Thymus (tissue), 11 donors: ENCODE measurements around the gene POU5F1. TPM values are rescaled to one million over a fixed set of nuclear protein-coding genes. Genes with fewer than 3 reads are reported as not detected.

Experiments used
- DNase-seq, 9 donors: peaks; one replicate each; pipeline ENCODE4 v3.0.0-alpha.2; 2013; ENCODE audit warnings: low spot score in 9 of 9, low read depth in 6 of 9, missing footprints in 1 of 9
- H3K27ac ChIP-seq, 2 donors: one replicate each; pipeline ENCODE4 v1.5.1; 2013; ENCODE audit warnings: control low read depth in 1 of 2, low read depth in 1 of 2, low read length in 1 of 2, mild to moderate bottlenecking in 1 of 2, moderate library complexity in 1 of 2
- H3K27me3 ChIP-seq, 2 donors: one replicate each; pipeline ENCODE4 v1.5.1; 2013; ENCODE audit warnings: low read length in 1 of 2; ENCODE audit not compliant: control insufficient read depth in 2 of 2, insufficient read depth in 1 of 2
- H3K36me3 ChIP-seq, 2 donors: one replicate each; pipeline ENCODE4 v1.5.1; 2013; ENCODE audit warnings: low read length in 1 of 2, mild to moderate bottlenecking in 1 of 2, moderate library complexity in 1 of 2; ENCODE audit not compliant: control insufficient read depth in 2 of 2, insufficient read depth in 2 of 2
- H3K4me1 ChIP-seq, 2 donors: one replicate each; pipeline ENCODE4 v1.5.1; 2013; ENCODE audit warnings: low read length in 2 of 2; ENCODE audit not compliant: control insufficient read depth in 2 of 2, insufficient read depth in 2 of 2
- H3K4me3 ChIP-seq, 2 donors: one replicate each; pipeline ENCODE4 v1.5.1; 2013; ENCODE audit warnings: low read length in 2 of 2, control low read depth in 1 of 2, mild to moderate bottlenecking in 1 of 2
- H3K9me3 ChIP-seq, 2 donors: one replicate each; pipeline ENCODE4 v1.5.1; 2013; ENCODE audit warnings: low read length in 1 of 2, mild to moderate bottlenecking in 1 of 2; ENCODE audit not compliant: control insufficient read depth in 2 of 2, insufficient read depth in 1 of 2
- WGBS: extraction: QIAGEN DNeasy Blood & Tissue Kit; methylation state at CpG from one replicate; pipeline ENCODE4 v1.1.7; 2013; 5-methylcytosine and 5-hydroxymethylcytosine counted together
- polyA plus RNA-seq: library from polyadenylated mRNA; stranded (reverse); fragments of 200-250 nt; gene quantifications from one replicate; pipeline ENCODE4 v1.2.3, GENCODE V29; 2013
- total RNA-seq: library from RNA; stranded (reverse); fragments of 120-200 nt; gene quantifications from one replicate; pipeline ENCODE4 v1.2.4, GENCODE V29; 2013
- donor health status: healthy.

The POU5F1 gene
- total and polyA plus RNA-seq, 2 donors: 0.80 to 5.2 TPM

- no peak overlapping the region for H3K27ac ChIP-seq
- no peak overlapping the region for H3K4me3 ChIP-seq
- no peak for DNase-seq
- peaks cover 0 to 4% of the 10 kb centered on the region in 2 donors for H3K27me3 ChIP-seq
- no peaks in the 10 kb centered on the region for H3K9me3 ChIP-seq
- peaks cover 4 to 5% of the 10 kb centered on the region in 2 donors for H3K4me1 ChIP-seq
- H3K36me3 ChIP-seq: peaks cover 15 to 18% of the 10 kb centered on the region in 2 donors
- 80% methylated on average over 4 of the region's 4 CpGs for WGBS
Measured at GRCh38 chr6:31139599-31139998, 30.9 kb downstream of the POU5F1 start.

DNA sequence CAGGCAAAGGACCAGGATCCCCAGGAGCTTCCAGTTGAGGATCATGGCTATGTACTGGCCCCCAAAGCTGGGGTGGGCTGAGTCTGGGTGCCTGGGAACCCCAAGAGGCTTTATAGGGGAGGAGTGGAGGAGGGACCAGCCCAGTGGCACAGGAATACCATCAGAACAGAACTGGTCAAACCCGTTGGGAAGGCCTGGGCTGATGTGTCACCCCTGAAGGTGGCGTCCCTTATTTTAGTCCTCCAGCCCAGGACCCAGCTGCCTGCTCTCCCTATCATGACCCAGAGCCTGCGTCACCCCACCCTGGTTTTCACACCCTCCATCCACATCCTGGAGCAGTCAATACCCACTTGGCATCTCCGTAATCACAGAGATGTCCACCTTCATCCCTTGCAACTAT lies 31.5 kb downstream of the POU5F1 start, which contains the start of gene PSORS1C2:
TSS of gene PSORS1C2 (minus strand) at position 85 of the 400 bp plus-strand sequence. CDS start at position 45, 40 bp downstream.
- Histone ChIP-seq H3K4me3 (no peak within 1 kb of the TSS), H3K27me3 (peaks cover 0 to 4% of the 10 kb centered on the region in 2 donors), H3K9me3 (no peaks in the 10 kb centered on the region), H3K4me1 (peaks cover 4 to 5% of the 10 kb centered on the region in 2 donors), H3K36me3 (peaks cover 10 to 15% of the 10 kb centered on the region in 2 donors), H3K27ac (no peak within 1 kb of the TSS)
- DNase-seq: no peak
- 95% methylated on average over 4 of the region's 4 CpGs for WGBS

- H3K36me3 ChIP-seq: no peaks in the 10 kb centered on the region
- WGBS: 92% methylated on average over 10 of the region's 10 CpGs
- H3K27me3 ChIP-seq: peaks cover 0 to 4% of the 10 kb centered on the region in 2 donors
- no peak for DNase-seq
- H3K4me3 ChIP-seq: no peak overlapping the region
- H3K9me3 ChIP-seq: no peaks in the 10 kb centered on the region
- no peak overlapping the region for H3K27ac ChIP-seq
- H3K4me1 ChIP-seq: peaks cover 4 to 5% of the 10 kb centered on the region in 2 donors
Measured at GRCh38 chr6:31135710-31136109, 34.8 kb downstream of the POU5F1 start.

- Histone ChIP-seq H3K27me3 (peaks cover 0 to 8% of the 10 kb centered on the region in 2 donors), H3K27ac (no peak overlapping the region), H3K36me3 (no peaks in the 10 kb centered on the region), H3K4me1 (peaks cover 4% of the 10 kb centered on the region in 2 donors), H3K4me3 (no peak overlapping the region), H3K9me3 (no peaks in the 10 kb centered on the region)
- WGBS: 95% methylated on average over 6 of the region's 6 CpGs
- no peak for DNase-seq
Measured at GRCh38 chr6:31132806-31133205, 37.7 kb downstream of the POU5F1 start.

- no peak for DNase-seq
- Histone ChIP-seq H3K4me3 (no peak overlapping the region), H3K27ac (no peak overlapping the region), H3K9me3 (no peaks in the 10 kb centered on the region), H3K4me1 (no peaks in the 10 kb centered on the region), H3K36me3 (no peaks in the 10 kb centered on the region), H3K27me3 (peaks cover 0 to 6% of the 10 kb centered on the region in 2 donors)
- WGBS: 95% methylated on average over 3 of the region's 3 CpGs
Measured at GRCh38 chr6:31131595-31131994, 38.9 kb downstream of the POU5F1 start.

DNA sequence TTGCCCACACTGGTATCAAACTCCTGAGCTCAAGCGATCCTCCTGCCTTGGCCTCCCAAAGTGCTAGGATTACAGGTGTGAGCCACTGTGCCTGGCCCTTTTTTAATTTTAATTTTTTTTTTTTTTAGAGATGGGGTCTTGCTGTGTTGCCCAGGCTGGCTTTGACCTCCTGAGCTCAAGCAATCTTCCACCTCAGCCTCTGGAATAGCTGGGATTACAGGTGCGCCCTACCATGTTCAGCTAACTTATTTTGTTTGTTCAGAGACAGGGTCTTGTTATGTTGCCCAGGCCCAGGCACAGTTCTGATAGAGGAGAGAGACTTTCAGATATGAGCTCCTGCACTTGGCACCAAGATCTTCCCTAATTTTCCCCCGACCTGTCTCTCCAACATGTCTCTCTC lies 39.7 kb downstream of the POU5F1 start:
- Histone ChIP-seq H3K9me3 (no peaks in the 10 kb centered on the region), H3K4me1 (peaks cover 0 to 2% of the 10 kb centered on the region in 2 donors), H3K4me3 (no peak overlapping the region), H3K27ac (no peak overlapping the region), H3K36me3 (no peaks in the 10 kb centered on the region), H3K27me3 (peaks cover 0 to 6% of the 10 kb centered on the region in 2 donors)
- 98% methylated on average over 3 of the region's 3 CpGs for WGBS
- no peak for DNase-seq

DNA sequence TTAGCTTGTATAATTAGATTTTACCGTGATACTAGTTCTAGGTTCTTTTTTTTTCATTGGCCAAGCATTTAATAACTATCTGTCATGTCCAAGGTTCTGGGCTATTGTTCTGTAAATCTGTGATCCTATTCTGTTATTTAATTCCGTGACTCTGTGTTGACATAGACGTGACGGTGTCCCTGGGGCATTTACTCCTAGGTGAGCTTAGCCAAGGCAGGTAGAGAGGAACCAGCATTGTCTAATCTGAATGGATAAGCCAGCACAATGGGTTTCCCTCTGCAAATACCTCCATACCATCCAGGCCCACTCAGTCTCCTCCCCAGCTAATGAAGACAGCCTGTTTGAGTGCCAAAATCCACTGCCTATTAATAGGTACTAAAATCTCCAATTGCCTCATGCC lies 41.4 kb downstream of the POU5F1 start:
- no peaks in the 10 kb centered on the region for H3K36me3 ChIP-seq
- H3K27me3 ChIP-seq: peaks cover 0 to 6% of the 10 kb centered on the region in 2 donors
- no peaks in the 10 kb centered on the region for H3K9me3 ChIP-seq
- no peak overlapping the region for H3K27ac ChIP-seq
- WGBS: 95% methylated on average over 4 of the region's 4 CpGs
- no peak overlapping the region for H3K4me3 ChIP-seq
- peaks cover 0 to 7% of the 10 kb centered on the region in 2 donors for H3K4me1 ChIP-seq
- DNase-seq: no peak

DNA sequence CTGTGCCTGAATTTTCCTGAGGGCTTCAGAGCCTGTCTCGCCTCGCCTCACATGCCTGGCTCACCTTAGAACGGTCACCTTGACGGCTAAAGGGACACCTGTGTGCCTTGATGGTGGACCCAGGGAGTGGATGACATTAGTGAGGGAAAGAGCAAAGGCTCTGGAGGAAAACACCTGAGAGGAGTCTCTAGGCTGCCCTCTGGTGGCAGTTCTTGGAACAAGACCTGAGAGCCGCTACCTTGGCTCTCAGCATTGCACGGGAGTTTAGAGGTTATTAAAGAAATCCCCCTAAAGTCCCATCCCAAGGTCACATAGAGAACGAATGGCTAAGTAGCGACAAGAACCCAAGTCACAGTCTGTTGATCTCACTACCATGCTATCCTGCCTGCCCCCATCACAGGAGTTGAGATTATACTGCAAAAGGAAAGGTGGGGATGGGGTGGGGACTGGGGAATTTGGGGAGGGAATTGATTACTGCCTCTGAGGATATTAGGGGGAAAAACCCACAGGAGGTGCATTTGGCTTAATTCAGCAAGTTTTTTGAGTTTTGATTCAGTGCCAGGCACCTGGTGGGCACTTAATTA lies 42.3 kb downstream of the POU5F1 start:
- Histone ChIP-seq H3K4me1 (peaks cover 0 to 7% of the 10 kb centered on the region in 2 donors), H3K27me3 (peaks cover 0 to 6% of the 10 kb centered on the region in 2 donors), H3K36me3 (no peaks in the 10 kb centered on the region), H3K9me3 (no peaks in the 10 kb centered on the region), H3K4me3 (no peak overlapping the region), H3K27ac (no peak overlapping the region)
- DNase-seq: peak; percentile 33 to 78 (median 54)
- WGBS: 15% methylated on average over 8 of the region's 8 CpGs

DNA sequence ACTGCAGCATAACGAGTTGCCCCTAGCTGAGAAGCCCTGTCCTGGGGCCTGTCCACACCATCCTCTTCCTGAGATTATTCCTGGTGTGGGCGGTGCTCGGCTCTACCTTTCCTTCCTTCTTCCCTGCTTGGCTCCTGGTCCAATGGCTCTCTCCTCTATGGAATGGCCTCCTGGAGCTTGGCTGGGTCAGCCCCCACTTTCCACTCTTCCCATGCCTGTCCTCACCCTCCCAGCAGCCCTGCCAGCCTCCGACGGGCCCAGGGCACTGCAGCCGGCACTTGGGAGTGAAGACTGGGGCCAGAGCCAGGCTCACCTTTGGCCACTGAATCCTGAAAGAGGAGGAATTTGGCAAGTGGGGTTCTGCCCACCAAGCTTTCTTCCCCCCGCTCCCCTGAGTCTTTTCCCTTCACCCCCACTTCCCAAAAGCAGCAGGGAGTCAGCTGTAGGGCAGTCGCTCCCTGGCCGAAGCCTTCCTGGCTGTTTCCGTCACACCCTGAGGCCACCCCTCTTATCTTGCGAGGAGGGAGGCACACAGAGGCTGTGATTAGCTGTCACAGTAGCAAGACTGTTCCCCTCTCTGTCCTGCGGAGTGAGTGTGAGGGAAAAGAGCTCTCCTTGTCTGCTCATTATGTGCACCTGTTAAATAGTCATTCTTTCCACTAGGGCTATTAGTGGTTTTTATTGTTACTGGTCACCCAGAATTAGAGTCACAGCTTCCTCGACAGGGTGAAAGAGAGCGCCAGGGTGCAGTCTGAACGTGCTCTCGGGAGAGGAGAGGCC lies 43.9 kb downstream of the POU5F1 start:
- no peak overlapping the region for H3K27ac ChIP-seq
- H3K4me3 ChIP-seq: no peak overlapping the region
- no peaks in the 10 kb centered on the region for H3K36me3 ChIP-seq
- peaks cover 0 to 6% of the 10 kb centered on the region in 2 donors for H3K27me3 ChIP-seq
- no peak for DNase-seq
- peaks cover 0 to 7% of the 10 kb centered on the region in 2 donors for H3K4me1 ChIP-seq
- 92% methylated on average over 16 of the region's 16 CpGs for WGBS
- no peaks in the 10 kb centered on the region for H3K9me3 ChIP-seq
